Right lung (tissue), 10 donors: ENCODE results near the gene SMYD5. TPM values are rescaled to one million over a fixed set of nuclear protein-coding genes. Genes with fewer than 3 reads are reported as not detected.
A peak's percentile ranks its signal among the peaks of the same experiment; 100 is the strongest.
"Not testable (repeated sequence)": the region's sequence is repeated elsewhere in the genome, so short reads cannot be mapped to it uniquely, and the experiment has no call there.

Experiments
- DNase-seq, 2 donors: peaks; one replicate each; pipeline ENCODE4 v3.0.0-alpha.2; 2013
- long read RNA-seq, 8 donors: transcript quantifications; one replicate each; lab custom pipeline, GENCODE V29; 2026
- polyA plus RNA-seq, 5 donors: library from polyadenylated mRNA; unstranded; fragments of 120-200 nt; gene quantifications; one replicate each; pipeline versions ENCODE4 v1.2.1 to v1.2.3, GENCODE V29; 2013; ENCODE audit warnings: inconsistent platforms in 1 of 5, low replicate concordance in 1 of 5; ENCODE audit not compliant: insufficient read length in 5 of 5, insufficient read depth in 1 of 5

The SMYD5 gene
- 10 to 100 TPM; 30.4 to 39.0 (median 35.6) TPM for polyA plus RNA-seq
- long read RNA-seq, donor 1, transcript SMYD5-202 (13 exons, 2,593 nt): major isoform, 7 of 55 reads
- long read RNA-seq, donor 1, partial matches to known transcripts: 0 of 55 reads
- long read RNA-seq, donor 1, other reads (novel, unspliced or antisense): 47 of 55 reads
- long read RNA-seq, donor 2, partial matches to known transcripts: 0 of 2 reads
- long read RNA-seq, donor 2, other reads (novel, unspliced or antisense): 0 of 2 reads
- long read RNA-seq, donor 3: 0 reads
- long read RNA-seq, donor 4, partial matches to known transcripts: 7 of 9 reads
- long read RNA-seq, donor 4, other reads (novel, unspliced or antisense): 0 of 9 reads
- long read RNA-seq, donor 5, partial matches to known transcripts: 55 of 62 reads
- long read RNA-seq, donor 5, other reads (novel, unspliced or antisense): 7 of 62 reads
- long read RNA-seq, donor 6, partial matches to known transcripts: 10 of 43 reads
- long read RNA-seq, donor 6, other reads (novel, unspliced or antisense): 29 of 43 reads
- long read RNA-seq, donor 7, transcript SMYD5-202 (13 exons, 2,593 nt): major isoform, 7 of 65 reads
- long read RNA-seq, donor 7, partial matches to known transcripts: 58 of 65 reads
- long read RNA-seq, donor 7, other reads (novel, unspliced or antisense): 0 of 65 reads
- long read RNA-seq, donor 8, partial matches to known transcripts: 5 of 6 reads
- long read RNA-seq, donor 8, other reads (novel, unspliced or antisense): 0 of 6 reads

DNA sequence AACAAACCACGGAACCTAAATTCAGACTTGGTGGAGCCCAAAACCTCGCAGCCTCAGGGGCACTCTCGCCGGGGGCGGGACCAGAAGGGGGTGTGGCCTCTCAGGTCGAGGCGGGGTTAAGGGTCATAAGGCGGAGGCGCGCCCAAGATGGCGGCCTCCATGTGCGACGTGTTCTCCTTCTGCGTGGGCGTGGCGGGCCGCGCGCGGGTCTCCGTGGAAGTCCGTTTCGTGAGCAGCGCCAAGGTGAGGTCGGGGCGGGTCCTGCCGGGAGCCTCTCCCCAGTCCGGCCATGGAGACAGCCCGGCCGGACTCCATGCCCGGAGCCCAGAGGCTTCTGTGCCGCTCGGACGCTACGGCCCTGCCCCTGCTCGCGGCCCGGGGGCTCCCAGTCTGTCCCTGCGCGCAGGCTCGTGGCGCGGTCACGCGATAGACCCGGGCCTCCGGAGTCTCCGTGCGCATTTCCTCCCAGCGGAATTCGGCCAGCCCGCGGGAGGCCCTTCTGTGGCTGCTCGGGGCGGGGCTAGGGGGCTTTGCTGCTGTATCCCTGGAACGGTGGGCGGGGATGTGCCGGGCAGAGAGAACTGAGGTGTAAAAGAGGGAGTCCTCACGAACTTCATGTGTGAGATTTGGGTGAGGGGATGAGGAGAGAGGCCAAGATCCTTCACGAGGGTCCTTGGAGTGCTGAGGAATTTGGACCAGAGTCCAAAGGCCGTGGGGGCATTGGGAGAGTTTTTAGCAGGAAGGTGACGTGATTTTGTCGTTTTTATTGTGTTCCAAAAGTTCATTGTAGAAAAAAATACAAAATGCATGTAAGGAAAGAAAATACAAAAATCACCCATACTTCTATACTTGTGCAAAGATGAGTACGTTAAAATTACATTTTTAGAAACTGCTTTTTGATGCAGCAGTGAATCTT lies at the start of gene SMYD5:
SMYD5 (plus strand) TSS at position 126 of the 916 bp plus-strand sequence; CDS start at position 148, 22 bp downstream.
- peak; percentile 81 to 82 for DNase-seq

DNA sequence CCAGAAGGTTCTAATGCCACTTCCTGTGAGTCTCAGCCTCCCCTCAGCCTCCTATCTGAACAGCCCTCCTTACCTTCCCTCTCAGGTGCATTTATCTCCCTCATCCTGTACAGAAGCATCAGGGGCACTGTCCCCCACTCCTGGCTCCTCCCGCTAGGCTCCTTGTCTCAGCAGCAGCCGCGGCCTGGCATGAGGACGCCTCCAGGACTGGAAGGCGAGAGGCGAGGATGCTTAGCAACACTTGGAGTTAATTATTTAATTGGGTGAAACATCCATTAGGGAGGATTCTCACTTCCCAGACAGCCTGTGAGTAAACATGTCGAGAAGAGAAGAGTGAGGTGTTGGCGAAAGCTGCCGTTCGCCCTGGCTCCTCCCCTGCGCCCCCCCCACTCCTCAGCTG lies 48.1 kb upstream of the SMYD5 start:
- not testable (repeated sequence) for DNase-seq

DNA sequence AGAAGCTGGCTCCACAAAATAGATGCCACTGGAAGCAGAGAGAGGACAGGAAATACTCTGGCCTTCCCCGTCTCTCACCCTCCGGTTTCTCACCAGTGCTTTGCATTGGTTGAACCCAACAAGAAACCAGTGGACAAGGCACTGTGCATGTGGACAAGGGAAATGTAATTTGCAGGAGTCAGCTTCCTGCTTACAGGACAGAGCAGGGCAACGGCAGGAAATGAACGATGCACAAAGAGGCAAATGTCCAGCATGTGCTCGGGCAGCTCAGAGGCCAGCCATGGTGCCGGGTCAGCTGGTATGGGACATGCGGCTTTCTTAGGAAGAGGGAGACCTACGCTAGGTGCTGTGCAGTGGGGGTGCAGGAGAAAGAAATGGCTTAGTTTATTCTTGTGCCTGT lies 47.2 kb upstream of the SMYD5 start:
- DNase-seq: not testable (repeated sequence)

DNA sequence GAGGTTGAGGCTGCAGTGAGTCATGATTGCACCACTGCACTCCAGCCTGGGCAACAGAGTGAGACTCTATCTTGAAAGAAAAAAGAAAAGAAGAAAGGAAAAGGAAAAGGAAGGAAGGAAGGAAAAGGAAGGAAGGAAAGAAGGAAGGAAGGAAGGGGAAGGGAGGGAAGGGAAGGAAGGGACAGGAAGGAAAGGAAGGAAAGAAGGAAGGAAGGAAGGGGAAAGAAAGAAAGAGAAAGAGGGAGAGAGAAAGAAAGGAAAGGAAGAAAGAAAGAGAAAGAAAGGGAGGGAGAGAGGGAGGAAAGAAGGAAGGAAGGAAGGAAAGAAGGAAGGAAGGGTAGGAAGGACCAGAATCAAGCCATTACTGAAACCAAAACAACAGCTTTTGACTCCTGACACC lies 45.7 kb upstream of the SMYD5 start:
- not testable (repeated sequence) for DNase-seq

DNA sequence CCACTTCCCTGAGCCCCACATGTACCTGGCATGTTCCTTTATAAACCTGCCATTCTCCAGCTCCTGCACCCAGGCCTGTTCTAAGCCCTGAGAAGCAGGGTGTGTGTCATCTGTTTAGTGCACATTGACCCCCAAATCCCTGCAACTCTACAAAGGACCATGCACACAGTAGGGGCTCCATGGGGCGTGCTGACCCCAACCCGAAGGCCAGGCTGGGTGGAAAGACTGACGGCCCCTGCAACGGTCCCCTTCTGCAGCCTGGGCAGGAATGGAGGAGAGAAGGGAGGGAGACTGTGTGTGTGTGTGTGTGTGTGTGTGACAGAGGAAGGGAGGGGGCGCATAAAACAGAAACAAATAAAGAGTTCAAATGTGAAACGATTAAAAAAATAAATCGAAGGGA lies 43.7 kb upstream of the SMYD5 start:
- DNase-seq: not testable (repeated sequence)

DNA sequence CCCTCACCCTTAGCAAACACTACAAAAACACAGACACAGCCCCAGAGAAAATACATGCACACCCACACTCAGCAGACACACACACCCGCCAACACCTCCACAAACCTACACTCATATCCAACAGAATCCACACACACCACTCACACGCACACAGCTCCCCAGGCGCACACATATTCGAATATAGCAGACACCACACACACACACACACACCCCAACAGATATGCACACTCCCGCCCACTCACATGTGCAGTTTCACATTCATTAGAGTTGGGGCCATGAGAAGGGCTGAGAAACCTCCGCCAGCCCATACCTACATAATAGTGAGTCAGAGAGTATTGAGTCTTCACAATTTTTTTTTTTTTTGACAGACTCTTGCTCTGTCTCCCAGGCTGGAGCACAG lies 41.1 kb upstream of the SMYD5 start:
- no peak for DNase-seq

DNA sequence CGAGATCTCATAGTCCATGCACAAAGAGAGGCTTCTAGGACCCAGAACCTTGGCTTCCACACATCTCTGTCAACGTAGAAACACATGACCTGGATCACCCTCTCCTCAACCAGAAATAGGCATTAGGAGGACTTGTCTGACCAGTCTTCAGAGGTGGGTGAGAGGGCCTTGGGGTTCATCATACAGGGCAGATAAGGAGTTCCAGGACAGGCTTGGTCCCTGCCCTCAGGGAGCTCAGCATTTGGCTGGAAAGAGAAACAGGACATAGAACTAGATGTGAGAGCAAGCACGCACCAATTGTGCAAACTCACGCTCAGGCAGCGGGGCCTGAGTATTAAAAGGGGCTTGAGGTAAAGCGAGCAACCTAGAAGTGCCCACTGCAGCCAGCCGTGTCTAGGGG lies 40.3 kb upstream of the SMYD5 start:
- DNase-seq: no peak

DNA sequence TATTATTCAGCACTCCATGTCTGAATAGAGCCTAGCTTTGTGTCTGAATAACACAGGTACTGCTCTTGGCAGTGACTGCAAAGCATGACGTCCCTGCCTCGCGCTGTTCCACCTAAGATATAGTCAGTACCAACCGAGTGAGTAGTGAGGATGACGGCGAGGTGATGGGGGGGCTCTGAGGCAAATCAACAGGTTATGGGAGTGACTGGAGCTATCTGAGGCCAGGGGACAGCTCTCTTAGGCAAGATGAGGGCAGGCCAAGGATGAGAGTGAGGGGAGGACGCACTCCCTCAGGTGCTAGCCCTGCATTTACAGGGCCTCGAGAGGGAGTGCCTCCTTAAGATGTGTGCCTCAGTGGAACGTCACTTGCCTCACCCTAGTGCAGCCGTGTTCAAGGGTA lies 39.8 kb upstream of the SMYD5 start:
- DNase-seq: no peak

DNA sequence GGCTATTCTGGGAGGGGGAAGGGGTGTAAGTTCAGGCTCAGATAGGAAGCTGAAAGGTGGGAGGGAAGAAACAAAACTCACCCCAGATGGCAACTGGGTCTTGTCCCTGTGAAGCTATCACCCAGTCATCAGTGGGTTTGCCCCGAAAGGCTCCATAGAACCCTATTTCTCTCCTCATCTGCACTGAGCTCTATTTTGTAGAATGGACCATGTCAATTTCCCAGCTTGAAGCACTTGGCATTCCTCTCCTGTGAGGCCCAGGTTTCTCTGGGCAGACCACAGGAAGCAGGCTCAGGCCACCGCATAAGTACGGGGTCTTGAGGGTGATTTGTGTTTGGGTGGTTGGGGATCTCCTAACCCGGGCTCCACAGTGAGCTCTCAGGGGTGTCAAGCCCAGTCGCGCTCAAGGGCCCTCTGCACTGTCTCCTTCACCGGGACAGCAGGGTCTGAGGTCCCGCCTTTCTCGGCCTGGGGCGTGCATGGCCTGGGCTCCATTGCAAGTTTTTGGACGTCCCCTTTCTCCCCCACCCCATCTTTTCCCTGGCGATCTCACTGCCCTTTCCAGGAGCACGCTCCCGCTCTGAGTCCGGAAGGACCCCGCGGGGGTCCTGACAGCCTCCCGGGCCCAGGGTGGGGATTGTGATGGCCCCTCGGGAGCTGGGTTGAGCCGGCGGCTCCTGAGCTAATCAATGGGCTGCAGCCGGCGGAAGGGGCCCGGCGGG lies 38.9 kb upstream of the SMYD5 start:
- DNase-seq: peak; percentile 6 to 13

DNA sequence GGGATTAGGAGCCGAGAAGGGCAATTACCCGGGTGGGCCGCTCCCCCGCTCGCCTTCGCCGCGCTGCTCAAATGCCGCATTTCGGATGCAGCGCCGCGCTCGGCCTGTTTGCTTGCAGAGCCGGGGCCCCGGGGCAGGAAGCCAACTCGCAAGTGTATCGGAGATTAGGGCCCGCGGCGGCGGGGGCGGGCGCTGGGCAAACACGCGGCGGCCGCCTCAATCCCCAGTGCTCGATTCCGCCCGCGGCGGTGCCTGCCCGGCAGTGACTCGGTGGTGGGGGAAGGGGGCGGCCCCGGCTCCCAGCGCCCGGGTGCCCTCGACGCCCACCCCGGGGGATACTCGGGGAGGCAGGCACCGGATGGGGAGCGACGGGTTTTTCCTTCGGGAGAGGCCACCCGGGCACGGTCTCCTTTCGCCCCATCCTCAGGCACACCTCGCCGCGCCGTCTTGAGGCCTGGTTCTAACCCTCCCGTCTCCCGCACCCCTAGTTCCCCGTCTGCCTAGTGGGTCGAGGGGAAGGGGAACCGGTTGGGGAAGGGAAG lies 38.3 kb upstream of the SMYD5 start:
- DNase-seq: peak; percentile 60 to 71

DNA sequence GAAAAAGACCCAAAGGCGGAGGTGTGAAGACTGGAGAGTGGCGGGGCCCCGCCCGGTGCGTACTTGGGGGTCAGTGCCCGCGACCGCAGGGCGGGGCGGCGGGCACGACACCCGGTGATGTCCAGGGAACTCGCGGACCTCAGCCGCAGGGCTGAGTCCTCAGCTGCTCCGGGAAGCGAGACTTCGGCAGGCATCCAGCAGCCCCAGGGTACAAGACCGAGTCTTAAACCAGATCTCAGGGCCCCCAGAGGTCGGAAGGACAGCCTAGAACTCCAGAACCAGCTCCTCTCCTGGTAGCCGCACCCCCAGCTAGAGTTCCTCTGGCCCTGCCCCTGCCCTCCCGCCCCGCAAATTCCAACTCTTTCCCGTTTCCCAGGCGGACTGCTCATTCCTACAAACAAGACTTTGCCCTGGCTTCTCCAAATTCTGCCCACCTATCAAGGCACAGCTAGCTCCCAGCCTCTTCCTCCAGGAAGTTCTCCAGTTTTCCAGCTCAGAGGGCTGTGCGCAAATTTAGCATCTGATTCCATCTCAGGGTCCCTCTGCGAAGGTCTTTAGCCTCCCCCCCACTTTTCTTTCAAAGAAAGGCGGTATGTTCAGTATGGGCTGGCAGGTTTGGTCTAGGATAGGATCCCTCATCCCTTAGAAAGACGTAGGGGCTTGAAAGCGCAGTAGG lies 37.7 kb upstream of the SMYD5 start:
- DNase-seq: peak; percentile 2 to 11

DNA sequence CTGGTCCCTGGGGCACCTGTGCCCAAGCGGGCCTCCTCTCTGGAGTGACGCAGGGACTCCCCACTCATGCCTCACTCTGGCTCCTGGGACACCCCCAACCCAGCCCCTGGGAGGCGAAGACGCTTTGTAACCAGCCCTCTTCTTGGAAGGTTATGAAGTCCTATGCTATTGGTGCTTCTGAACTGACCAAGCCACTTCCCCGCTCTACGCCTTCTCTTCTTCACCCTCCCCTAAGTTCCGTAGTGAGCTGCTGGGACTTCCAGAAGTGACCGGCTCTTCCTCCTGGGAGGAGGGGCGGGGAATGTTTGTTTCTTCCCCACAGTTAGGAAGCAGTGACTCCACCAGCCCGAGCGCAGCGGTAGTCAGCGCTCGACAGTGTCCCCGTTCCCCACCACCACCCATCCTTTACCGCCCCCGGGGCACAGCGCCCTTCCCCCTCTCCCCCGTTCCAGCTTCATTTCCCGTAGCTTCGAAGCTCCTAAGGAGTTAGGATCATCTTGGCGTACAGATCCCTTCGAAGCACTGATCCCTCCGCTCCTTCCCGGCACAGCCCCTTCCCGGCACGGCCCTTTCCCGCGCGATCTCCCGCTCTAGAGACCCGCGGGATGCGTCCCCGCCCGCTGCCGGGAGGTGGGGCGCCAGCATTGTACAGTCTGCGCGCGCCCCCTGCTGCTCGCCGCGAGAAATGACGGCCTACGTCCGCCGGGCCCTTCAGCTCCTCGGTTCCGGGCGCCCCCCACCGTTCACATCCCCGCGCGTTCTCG lies 37.0 kb upstream of the SMYD5 start:
- DNase-seq: peak; percentile 87 to 89

DNA sequence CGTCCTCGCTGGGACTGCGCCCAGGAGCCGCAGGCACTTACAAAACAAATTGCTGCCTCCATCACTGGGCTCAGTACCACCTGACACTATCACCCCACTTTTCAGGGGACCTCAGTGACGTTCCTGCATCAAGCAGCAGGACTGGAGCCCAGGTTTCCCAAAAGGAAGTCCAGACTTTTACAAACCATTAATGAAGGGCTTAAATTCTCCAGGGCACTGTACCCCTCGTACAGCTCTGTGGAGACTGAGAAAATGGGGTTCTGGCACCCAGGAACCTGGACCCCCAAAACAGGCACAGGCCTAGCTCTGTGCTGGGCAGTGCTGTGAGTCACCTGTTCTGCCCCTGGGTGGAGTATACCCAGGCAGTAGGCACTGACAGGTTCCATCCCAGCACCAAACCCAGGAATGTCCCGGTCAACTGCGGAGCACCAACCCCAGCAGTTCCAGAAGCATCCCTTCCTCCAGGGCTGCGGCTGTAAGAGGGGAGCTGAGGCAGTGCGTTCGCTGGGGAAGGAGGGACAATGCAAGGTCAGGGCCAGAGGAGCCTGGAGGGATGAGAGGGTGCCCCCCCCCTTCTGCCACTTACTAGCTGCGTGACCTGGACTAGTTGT lies 36.3 kb upstream of the SMYD5 start:
- DNase-seq: no peak

DNA sequence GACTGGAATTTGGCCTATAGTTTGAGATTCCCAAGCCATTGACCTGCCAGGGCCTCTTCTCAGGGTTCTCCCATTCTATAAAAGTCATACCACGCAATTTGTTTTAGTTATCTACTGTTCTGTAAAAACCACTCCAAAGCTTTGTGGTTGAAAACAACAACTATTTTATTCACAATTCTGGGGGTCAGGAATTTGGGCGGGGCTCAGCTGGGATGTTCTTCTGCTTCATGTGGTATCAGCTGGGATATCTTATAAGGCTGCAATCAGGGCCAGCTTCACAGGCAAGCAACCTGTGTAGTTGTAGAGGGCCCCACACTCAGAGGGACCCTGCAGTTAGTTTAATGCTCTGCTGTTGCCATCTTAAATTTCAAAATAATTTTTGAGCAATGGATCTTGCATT lies 28.1 kb upstream of the SMYD5 start:
- DNase-seq: no peak

DNA sequence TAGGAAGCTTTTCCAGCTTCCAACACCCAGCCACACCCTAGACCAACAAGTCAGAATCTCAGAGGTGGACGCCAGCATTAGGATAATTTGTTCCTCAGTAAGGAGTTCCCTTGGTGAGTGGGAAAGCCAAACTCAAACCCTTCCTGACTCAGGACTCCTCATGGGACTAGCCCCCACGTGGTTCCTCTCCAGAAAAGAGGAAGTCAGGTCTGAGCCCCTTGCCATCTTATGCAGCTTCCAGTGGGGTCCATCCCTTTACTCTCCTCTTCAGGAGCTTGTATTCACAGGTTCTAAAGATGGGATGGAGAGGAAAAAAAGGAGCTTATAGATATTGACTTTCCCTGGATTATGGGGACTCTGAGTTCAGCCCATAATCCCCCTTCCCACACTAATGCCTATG lies 26.5 kb upstream of the SMYD5 start:
- no peak for DNase-seq

DNA sequence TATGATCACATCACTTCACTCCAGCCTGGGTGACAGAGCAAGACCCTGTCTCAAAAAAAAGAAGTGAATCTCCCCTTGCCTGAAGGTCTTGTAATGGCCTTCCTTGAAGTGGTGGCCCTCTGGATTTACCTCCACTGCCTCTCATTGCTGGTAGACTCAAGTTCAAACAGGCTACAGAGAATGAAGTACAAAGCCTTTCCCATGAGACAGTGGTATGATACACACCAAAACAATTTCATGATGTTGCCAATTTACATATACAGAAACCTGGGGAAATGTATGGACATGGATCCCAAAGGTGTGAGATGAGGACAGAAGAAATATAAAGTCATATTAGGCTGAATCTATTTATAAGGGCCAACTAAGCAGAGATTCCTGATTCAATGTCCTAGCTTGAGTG lies 16.5 kb upstream of the SMYD5 start:
- no peak for DNase-seq

DNA sequence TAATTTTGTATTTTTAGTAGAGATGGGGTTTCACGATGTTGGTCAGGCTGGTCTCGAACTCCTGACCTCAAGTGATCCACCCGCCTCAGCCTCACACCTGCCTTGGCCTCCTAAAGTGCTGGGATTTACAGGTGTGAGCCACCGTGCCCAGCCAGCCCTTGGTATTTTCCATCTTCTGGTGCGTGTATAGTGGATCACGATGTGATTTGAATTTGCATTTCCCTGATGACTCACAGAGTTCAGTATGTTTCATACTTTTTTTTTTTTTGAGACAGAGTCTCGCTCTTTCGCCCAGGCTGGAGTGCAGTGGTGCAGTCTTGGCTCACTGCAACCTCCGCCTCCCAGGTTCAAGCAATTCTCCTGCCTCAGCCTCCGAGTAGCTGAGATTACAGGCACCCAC lies 13.8 kb upstream of the SMYD5 start:
- DNase-seq: not testable (repeated sequence)

DNA sequence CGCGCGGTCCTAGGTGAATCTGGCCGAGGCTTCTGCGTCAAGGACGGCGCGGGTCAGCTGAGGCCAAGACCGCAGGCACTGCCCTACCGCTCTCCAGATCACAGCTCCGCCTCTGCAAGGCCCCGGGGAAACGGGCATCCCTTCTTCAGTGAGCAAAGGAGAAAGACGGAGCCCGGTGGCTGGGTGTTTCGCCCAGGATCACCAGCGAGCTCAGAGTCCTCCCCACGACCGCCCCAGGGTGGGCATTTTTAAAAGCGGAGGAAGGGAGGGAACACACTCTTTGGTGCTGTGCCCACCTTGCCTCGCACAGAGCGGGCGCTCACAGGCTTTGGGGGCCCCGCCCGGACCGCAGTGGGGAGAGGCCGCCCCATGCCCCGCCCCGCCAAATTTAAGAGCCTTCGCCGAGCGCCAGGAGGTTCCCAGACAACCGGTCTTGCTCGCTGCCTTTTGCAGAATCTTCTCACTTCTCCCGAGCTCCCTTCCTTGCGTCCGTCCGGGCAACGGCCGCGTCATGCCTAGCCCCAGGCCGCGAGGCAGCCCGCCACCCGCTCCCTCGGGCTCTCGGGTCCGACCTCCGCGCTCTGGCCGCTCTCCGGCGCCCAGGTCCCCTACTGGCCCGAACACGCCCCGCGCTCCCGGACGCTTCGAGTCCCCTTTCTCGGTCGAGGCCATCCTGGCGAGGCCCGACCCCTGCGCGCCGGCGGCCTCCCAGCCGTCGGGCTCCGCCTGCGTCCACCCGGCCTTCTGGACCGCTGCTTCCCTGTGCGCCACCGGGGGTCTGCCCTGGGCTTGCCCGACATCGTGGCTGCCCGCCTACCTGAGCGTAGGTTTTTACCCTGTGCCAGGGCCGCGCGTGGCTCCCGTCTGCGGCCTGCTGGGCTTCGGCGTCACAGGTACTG lies 11.6 kb upstream of the SMYD5 start, which contains the start of gene NOTO:
NOTO (plus strand) TSS at position 419 of the 899 bp plus-strand sequence; CDS start at position 512, 93 bp downstream.
- DNase-seq: no peak
